HepG2 (cell line): ENCODE measurements around the gene TOPORS. TPM values are rescaled to one million over a fixed set of nuclear protein-coding genes. Genes with fewer than 3 reads are reported as not detected.

Experiments
- ATF7-NPFF ChIP-seq: sonication (generic); formaldehyde crosslinking; IDR thresholded peaks from 2 replicates; pipeline ENCODE4 v1.8.1; 2023; ENCODE audit warnings: mild to moderate bottlenecking, low read depth, missing genetic modification reagents, moderate library complexity
- CEBPG ChIP-seq: IDR thresholded peaks from 2 replicates; pipeline ENCODE4 v1.6.1; 2016
- CREM ChIP-seq, 2 experiments: sonication (generic) in 1 of 2; formaldehyde crosslinking in 1 of 2; IDR thresholded peaks; 2 replicates each; pipeline versions ENCODE4 v1.4.0 to v1.6.1; 2016 to 2020; ENCODE audit warnings: antibody characterized with exemption in 1 of 2, mild to moderate bottlenecking in 1 of 2, missing genetic modification reagents in 1 of 2
- FOXA1 ChIP-seq, 2 experiments: fragments of 450-650 bp in 1 of 2; sonication (generic) in 1 of 2; formaldehyde crosslinking in 1 of 2; IDR thresholded peaks; 2 replicates each; pipeline versions ENCODE4 v1.4.0 to v1.6.1; 2016 to 2020; ENCODE audit warnings: missing genetic modification reagents in 1 of 2
- HDAC6 ChIP-seq: fragments of 200-600 bp; sonication (generic); IDR thresholded peaks from 2 replicates; pipeline ENCODE4 v1.7.0; 2017; ENCODE audit warnings: mild to moderate bottlenecking, antibody characterized with exemption, low read length, low read depth
- ISL2 ChIP-seq: sonication (generic); formaldehyde crosslinking; IDR thresholded peaks from 2 replicates; pipeline ENCODE4 v1.5.0; 2020; ENCODE audit warnings: missing genetic modification reagents
- SSRP1 ChIP-seq: IDR thresholded peaks from 2 replicates; pipeline ENCODE4 v1.6.1; 2016; ENCODE audit warnings: control low read depth
- TEAD3 ChIP-seq: optimal IDR thresholded peaks from 2 replicates; pipeline ENCODE3; 2016; ENCODE audit warnings: borderline replicate concordance
- TRIM24 ChIP-seq: sonication (generic); formaldehyde crosslinking; IDR thresholded peaks from 2 replicates; pipeline ENCODE4 v1.8.0; 2022; ENCODE audit warnings: mild to moderate bottlenecking, missing genetic modification reagents
- XBP1 ChIP-seq: sonication (generic); formaldehyde crosslinking; IDR thresholded peaks from 2 replicates; pipeline ENCODE4 v1.5.0; 2020; ENCODE audit warnings: missing genetic modification reagents
- ZNF30 ChIP-seq: sonication (generic); formaldehyde crosslinking; IDR thresholded peaks from 2 replicates; pipeline ENCODE4 v1.5.0; 2020; ENCODE audit warnings: mild to moderate bottlenecking, missing genetic modification reagents
- ZNF562 ChIP-seq: sonication (generic); formaldehyde crosslinking; IDR thresholded peaks from 2 replicates; pipeline ENCODE4 v1.8.0; 2022; ENCODE audit warnings: missing genetic modification reagents, borderline replicate concordance
- ZNF790 ChIP-seq: sonication (generic); formaldehyde crosslinking; IDR thresholded peaks from 2 replicates; pipeline ENCODE4 v1.8.0; 2022; ENCODE audit warnings: missing genetic modification reagents, mild to moderate bottlenecking, borderline replicate concordance
- ZNF839 ChIP-seq: sonication (generic); formaldehyde crosslinking; IDR thresholded peaks from 2 replicates; pipeline ENCODE4 v1.4.0; 2020; ENCODE audit warnings: missing genetic modification reagents, mild to moderate bottlenecking, borderline replicate concordance
- polyA plus RNA-seq, 8 experiments: library from polyadenylated mRNA; depleted of rRNA in 3 of 8; stranded (reverse) in 7 of 8; unstranded in 1 of 8; fragments of >200 nt; fragmentation: Illumina TruSeq in 4 of 8; extraction: Trizol in 4 of 8; gene quantifications; 2 replicates each; pipeline versions ENCODE4 v1.2.1 to v1.2.3, GENCODE V29; 2011 to 2016; ENCODE audit warnings: low read depth in 4 of 8, missing spikeins in 1 of 8, mixed read lengths in 1 of 8; ENCODE audit not compliant: insufficient read depth in 1 of 8
- total RNA-seq, 5 experiments: library from RNA; depleted of rRNA; stranded (reverse); fragments of >200 nt; fragmentation: Illumina TruSeq; extraction: Trizol; gene quantifications; 2 replicates each; pipeline ENCODE4 v1.2.3, GENCODE V29; 2016; ENCODE audit warnings: low read depth in 1 of 5
- TF ChIP-seq, protein P1 (sequence below): sonication (generic); formaldehyde crosslinking; IDR thresholded peaks from 2 replicates; pipeline ENCODE4 v1.4.0; 2020; ENCODE audit warnings: missing genetic modification reagents
- TF ChIP-seq, protein P2 (sequence below): sonication (generic); formaldehyde crosslinking; IDR thresholded peaks from 2 replicates; pipeline ENCODE4 v1.9.0; 2021; ENCODE audit warnings: missing genetic modification reagents, borderline replicate concordance
- TF ChIP-seq, protein P3 (sequence below): sonication (generic); formaldehyde crosslinking; IDR thresholded peaks from 2 replicates; pipeline ENCODE4 v1.5.1; 2020; ENCODE audit warnings: mild to moderate bottlenecking, missing genetic modification reagents, borderline replicate concordance
- TF ChIP-seq, protein P4 (sequence below): sonication (generic); formaldehyde crosslinking; IDR thresholded peaks from 2 replicates; pipeline ENCODE4 v1.5.0; 2020; ENCODE audit warnings: mild to moderate bottlenecking, missing genetic modification reagents
- TF ChIP-seq, protein P5 (sequence below): sonication (generic); formaldehyde crosslinking; IDR thresholded peaks from 2 replicates; pipeline ENCODE4 v1.8.0; 2022; ENCODE audit warnings: low read depth, missing genetic modification reagents

The TOPORS gene
- total and polyA plus RNA-seq, 2 of the 13 experiments (the other 11 are each of a cell fraction or from before 2014, with no cell fraction given), result 6.8 to 19.6 TPM

DNA sequence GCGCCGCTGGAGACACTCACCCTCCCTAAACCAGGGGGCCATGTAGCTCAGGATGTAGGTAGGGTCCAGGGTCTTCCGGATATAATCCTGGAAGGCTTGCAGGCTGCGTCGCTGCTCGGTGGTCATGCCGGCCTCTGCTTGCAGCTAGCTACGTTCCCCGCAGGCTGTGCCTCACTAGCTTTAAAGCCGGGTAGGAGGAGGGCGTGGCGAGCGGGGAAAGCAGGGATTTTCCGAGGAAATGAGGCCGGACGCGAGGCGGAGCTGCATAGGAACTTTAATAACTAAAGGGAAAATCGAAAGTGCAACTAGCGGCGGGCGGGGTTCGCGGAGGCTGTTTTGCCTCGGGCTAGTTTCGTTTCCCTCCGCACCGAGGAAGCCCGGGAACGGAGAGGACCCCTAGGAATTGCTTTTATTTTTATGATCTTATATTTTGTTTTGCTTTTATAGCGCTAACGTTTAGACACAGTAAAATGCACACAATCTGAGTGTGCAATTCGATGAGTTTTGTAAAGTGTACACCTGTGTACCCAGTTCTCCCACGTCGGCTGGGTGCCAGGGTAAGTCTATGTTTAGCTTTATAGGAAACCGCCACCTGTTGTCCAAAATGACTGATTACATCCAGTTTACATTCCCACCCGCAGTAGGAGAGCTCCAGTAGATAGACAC, 26.2 kb downstream of the TOPORS start, which contains the start of gene RIGI (continued):
- TF ChIP-seq FOXA1 (IDR thresholded peaks at IDR 0.05) (no peak), FOXA1 (CRISPR knock-in tag; IDR thresholded peaks at IDR 0.05) (0 out of 2 replicates have a peak, but pooled peaks have one; percentile 40), CREM (IDR thresholded peaks at IDR 0.05) (no peak), CREM (CRISPR knock-in tag; IDR thresholded peaks at IDR 0.05) (no peak), ATF7-NPFF (CRISPR knock-in tag) (no peak), ZNF839 (CRISPR knock-in tag) (no peak), ZNF30 (CRISPR knock-in tag) (no peak), TRIM24 (no peak), ISL2 (CRISPR knock-in tag) (no peak; the same call in 1 of the 2 replicates), XBP1 (CRISPR knock-in tag) (no peak), CEBPG (CRISPR knock-in tag) (no peak), ZNF790 (CRISPR knock-in tag) (no peak), HDAC6 (no peak), TEAD3 (CRISPR knock-in tag) (no peak), SSRP1 (CRISPR knock-in tag) (no peak), ZNF562 (CRISPR knock-in tag) (no peak)
- TF ChIP-seq, protein P1, sequence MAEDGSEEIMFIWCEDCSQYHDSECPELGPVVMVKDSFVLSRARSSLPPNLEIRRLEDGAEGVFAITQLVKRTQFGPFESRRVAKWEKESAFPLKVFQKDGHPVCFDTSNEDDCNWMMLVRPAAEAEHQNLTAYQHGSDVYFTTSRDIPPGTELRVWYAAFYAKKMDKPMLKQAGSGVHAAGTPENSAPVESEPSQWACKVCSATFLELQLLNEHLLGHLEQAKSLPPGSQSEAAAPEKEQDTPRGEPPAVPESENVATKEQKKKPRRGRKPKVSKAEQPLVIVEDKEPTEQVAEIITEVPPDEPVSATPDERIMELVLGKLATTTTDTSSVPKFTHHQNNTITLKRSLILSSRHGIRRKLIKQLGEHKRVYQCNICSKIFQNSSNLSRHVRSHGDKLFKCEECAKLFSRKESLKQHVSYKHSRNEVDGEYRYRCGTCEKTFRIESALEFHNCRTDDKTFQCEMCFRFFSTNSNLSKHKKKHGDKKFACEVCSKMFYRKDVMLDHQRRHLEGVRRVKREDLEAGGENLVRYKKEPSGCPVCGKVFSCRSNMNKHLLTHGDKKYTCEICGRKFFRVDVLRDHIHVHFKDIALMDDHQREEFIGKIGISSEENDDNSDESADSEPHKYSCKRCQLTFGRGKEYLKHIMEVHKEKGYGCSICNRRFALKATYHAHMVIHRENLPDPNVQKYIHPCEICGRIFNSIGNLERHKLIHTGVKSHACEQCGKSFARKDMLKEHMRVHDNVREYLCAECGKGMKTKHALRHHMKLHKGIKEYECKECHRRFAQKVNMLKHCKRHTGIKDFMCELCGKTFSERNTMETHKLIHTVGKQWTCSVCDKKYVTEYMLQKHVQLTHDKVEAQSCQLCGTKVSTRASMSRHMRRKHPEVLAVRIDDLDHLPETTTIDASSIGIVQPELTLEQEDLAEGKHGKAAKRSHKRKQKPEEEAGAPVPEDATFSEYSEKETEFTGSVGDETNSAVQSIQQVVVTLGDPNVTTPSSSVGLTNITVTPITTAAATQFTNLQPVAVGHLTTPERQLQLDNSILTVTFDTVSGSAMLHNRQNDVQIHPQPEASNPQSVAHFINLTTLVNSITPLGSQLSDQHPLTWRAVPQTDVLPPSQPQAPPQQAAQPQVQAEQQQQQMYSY, result no peak
- TF ChIP-seq, protein P2, sequence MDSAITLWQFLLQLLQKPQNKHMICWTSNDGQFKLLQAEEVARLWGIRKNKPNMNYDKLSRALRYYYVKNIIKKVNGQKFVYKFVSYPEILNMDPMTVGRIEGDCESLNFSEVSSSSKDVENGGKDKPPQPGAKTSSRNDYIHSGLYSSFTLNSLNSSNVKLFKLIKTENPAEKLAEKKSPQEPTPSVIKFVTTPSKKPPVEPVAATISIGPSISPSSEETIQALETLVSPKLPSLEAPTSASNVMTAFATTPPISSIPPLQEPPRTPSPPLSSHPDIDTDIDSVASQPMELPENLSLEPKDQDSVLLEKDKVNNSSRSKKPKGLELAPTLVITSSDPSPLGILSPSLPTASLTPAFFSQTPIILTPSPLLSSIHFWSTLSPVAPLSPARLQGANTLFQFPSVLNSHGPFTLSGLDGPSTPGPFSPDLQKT (CRISPR knock-in tag), result no peak
- TF ChIP-seq, protein P3, sequence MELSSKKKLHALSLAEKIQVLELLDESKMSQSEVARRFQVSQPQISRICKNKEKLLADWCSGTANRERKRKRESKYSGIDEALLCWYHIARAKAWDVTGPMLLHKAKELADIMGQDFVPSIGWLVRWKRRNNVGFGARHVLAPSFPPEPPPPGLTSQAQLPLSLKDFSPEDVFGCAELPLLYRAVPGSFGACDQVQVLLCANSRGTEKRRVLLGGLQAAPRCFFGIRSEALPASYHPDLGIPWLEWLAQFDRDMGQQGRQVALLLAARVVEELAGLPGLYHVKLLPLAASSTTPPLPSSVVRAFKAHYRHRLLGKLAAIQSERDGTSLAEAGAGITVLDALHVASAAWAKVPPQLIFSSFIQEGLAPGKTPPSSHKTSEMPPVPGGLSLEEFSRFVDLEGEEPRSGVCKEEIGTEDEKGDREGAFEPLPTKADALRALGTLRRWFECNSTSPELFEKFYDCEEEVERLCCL (CRISPR knock-in tag), result no peak
- TF ChIP-seq, protein P4, sequence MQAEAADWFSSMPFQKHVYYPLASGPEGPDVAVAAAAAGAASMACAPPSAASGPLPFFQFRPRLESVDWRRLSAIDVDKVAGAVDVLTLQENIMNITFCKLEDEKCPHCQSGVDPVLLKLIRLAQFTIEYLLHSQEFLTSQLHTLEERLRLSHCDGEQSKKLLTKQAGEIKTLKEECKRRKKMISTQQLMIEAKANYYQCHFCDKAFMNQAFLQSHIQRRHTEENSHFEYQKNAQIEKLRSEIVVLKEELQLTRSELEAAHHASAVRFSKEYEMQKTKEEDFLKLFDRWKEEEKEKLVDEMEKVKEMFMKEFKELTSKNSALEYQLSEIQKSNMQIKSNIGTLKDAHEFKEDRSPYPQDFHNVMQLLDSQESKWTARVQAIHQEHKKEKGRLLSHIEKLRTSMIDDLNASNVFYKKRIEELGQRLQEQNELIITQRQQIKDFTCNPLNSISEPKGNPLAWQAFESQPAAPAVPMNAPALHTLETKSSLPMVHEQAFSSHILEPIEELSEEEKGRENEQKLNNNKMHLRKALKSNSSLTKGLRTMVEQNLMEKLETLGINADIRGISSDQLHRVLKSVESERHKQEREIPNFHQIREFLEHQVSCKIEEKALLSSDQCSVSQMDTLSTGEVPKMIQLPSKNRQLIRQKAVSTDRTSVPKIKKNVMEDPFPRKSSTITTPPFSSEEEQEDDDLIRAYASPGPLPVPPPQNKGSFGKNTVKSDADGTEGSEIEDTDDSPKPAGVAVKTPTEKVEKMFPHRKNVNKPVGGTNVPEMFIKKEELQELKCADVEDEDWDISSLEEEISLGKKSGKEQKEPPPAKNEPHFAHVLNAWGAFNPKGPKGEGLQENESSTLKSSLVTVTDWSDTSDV (CRISPR knock-in tag), result no peak
- TF ChIP-seq, protein P5, sequence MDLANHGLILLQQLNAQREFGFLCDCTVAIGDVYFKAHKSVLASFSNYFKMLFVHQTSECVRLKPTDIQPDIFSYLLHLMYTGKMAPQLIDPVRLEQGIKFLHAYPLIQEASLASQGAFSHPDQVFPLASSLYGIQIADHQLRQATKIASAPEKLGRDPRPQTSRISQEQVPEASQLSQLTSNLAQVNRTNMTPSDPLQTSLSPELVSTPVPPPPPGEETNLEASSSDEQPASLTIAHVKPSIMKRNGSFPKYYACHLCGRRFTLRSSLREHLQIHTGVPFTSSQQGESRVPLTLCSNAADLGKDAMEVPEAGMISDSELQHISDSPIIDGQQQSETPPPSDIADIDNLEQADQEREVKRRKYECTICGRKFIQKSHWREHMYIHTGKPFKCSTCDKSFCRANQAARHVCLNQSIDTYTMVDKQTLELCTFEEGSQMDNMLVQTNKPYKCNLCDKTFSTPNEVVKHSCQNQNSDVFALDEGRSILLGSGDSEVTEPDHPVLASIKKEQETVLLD (CRISPR knock-in tag), result no peak
